OCI-LY7 (cell line): Measurements from ENCODE around the gene WNT10A. TPM values are rescaled to one million over a fixed set of nuclear protein-coding genes. Genes with fewer than 3 reads are reported as not detected.
"Not testable (repeated sequence)": the region's sequence is repeated elsewhere in the genome, so short reads cannot be mapped to it uniquely, and the experiment has no call there.

Experiments
- BruUV-seq: library from RNA; stranded (reverse); fragments of 400-500 nt; replicated peaks from 2 replicates; lab custom pipeline; 2021; lab: Mats Ljungman, UMichigan
- CTCF ChIA-PET: fragments of 300-600 bp; sonication (Branson Sonifier 250); formaldehyde crosslinking; loops from one replicate; lab custom pipeline; 2022; ENCODE audit warnings: antibody characterized with exemption; ENCODE audit not compliant: unreplicated experiment; lab: Charles Lee
- POLR2A ChIA-PET: fragments of 300-600 bp; sonication (Branson Sonifier 250); formaldehyde crosslinking; loops from one replicate; lab custom pipeline; 2022; ENCODE audit warnings: antibody characterized with exemption; lab: Charles Lee
- DNase-seq: peaks from one replicate; pipeline ENCODE4 v3.0.0-alpha.2; 2015; ENCODE audit warnings: low spot score
- H2AFZ ChIP-seq: fragments of 200-600 bp; sonication (generic), shearing (Covaris generic); 2 replicates; pipeline ENCODE4 v1.6.1; 2014; ENCODE audit warnings: mild to moderate bottlenecking, antibody characterized with exemption, low read length, moderate library complexity
- H3K27ac ChIP-seq: fragments of 200-600 bp; sonication (generic); 2 replicates; pipeline ENCODE4 v1.5.1; 2014; ENCODE audit warnings: mixed run types, low read depth, mild to moderate bottlenecking, moderate library complexity, low read length, inconsistent platforms; ENCODE audit not compliant: poor library complexity, severe bottlenecking
- H3K36me3 ChIP-seq: fragments of 200-600 bp; sonication (generic); 2 replicates; pipeline ENCODE4 v1.6.1; 2014; ENCODE audit warnings: mild to moderate bottlenecking, antibody characterized with exemption, low read length, moderate library complexity, mixed read lengths; ENCODE audit not compliant: insufficient read depth
- H3K4me1 ChIP-seq: fragments of 200-600 bp; sonication (generic); 2 replicates; pipeline ENCODE4 v1.5.1; 2014; ENCODE audit warnings: mild to moderate bottlenecking, low read length; ENCODE audit not compliant: insufficient read depth, poor library complexity, severe bottlenecking
- H3K4me2 ChIP-seq: fragments of 200-600 bp; sonication (generic); 2 replicates; pipeline ENCODE4 v1.6.1; 2014; ENCODE audit warnings: mild to moderate bottlenecking, low read length
- H3K4me3 ChIP-seq: fragments of 200-600 bp; sonication (generic); 2 replicates; pipeline ENCODE4 v1.5.1; 2014; ENCODE audit warnings: mild to moderate bottlenecking, low read depth, low read length; ENCODE audit not compliant: poor library complexity, severe bottlenecking
- H3K79me2 ChIP-seq: fragments of 200-600 bp; sonication (generic); 2 replicates; pipeline ENCODE4 v1.6.1; 2016; ENCODE audit warnings: low read depth, mild to moderate bottlenecking, low read length, moderate library complexity, mixed read lengths; ENCODE audit not compliant: insufficient read depth
- H3K9me2 ChIP-seq: fragments of 200-600 bp; sonication (generic); 2 replicates; pipeline ENCODE4 v1.6.1; 2016; ENCODE audit warnings: mild to moderate bottlenecking, low read length, mixed read lengths; ENCODE audit not compliant: insufficient read depth
- H3K9me3 ChIP-seq: fragments of 200-600 bp; sonication (generic); 2 replicates; pipeline ENCODE4 v1.6.1; 2014; ENCODE audit warnings: mild to moderate bottlenecking, mixed run types, low read length, mixed read lengths
- H4K20me1 ChIP-seq: fragments of 200-600 bp; sonication (generic); 2 replicates; pipeline ENCODE4 v1.6.1; 2014; ENCODE audit warnings: mild to moderate bottlenecking, antibody characterized with exemption, low read length, moderate library complexity, mixed read lengths; ENCODE audit not compliant: insufficient read depth
- CTCF ChIP-seq: fragments of 200-600 bp; sonication (generic); conservative IDR thresholded peaks from 2 replicates; pipeline ENCODE4 v1.5.1; 2014; ENCODE audit warnings: mild to moderate bottlenecking, antibody characterized with exemption, low read length, moderate library complexity, mixed read lengths
- EZH2phosphoT487 ChIP-seq: fragments of 200-600 bp; sonication (generic); IDR thresholded peaks from 2 replicates; pipeline ENCODE4 v1.6.1; 2018; ENCODE audit warnings: low read depth, borderline replicate concordance, mild to moderate bottlenecking, mixed run types, antibody characterized with exemption, low read length, moderate library complexity, mixed read lengths
- intact Hi-C: fragments of 100-400 bp; cut with micrococcal nuclease; formaldehyde crosslinking; loops from one replicate; pipeline ENCODE4 v1.10.0; 2022; ENCODE audit not compliant: unreplicated experiment
- total RNA-seq, 2 experiments: library from RNA; depleted of rRNA in 1 of 2; stranded (reverse); fragments of >200 nt in 1 of 2; shearing (Covaris generic) in 1 of 2; gene quantifications; 2 replicates each; pipeline ENCODE4 v1.2.3, GENCODE V29; 2014 to 2022

The WNT10A gene
- total RNA-seq, 2 experiments from 2014 or later: 5.5 to 11.4 TPM

DNA sequence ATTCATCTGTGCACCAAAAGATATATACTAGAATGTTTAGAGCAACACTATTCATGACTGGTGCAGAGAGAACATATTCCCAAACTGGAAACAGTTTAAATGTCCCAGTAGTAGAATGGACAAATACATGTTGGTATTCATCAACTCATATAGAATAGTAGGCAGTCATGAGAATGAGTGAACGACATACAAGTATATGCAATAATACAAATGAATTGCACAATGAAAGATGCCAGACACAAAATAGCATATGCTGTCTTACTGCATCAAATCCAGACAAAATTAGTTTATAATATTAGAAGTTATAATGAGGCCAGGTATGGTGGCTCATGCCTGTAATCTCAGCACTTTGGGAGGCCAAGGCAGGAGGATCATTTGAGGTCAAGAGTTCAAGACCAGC lies 40.8 kb upstream of the WNT10A start:
- H3K36me3 ChIP-seq: no peaks in the 10 kb centered on the region
- H2AFZ ChIP-seq: no peak overlapping the region
- no peaks in the 10 kb centered on the region for H4K20me1 ChIP-seq
- no peak overlapping the region for H3K4me2 ChIP-seq
- POLR2A ChIA-PET: no interaction called here
- CTCF ChIA-PET: no interaction called here
- H3K4me1 ChIP-seq: no peaks in the 10 kb centered on the region
- TF ChIP-seq EZH2phosphoT487: no peak
- TF ChIP-seq CTCF: no peak
- no peaks in the 10 kb centered on the region for H3K79me2 ChIP-seq
- H3K27ac ChIP-seq: no peak overlapping the region
- no peak for DNase-seq
- H3K9me2 ChIP-seq: no peaks in the 10 kb centered on the region
- intact Hi-C loops: loop anchor here (10.0 kb wide), 1 partner anchor 405 kb away; no protein-coding TSS in a partner anchor
- no TSS peak for BruUV-seq
- no peaks in the 10 kb centered on the region for H3K9me3 ChIP-seq
- no peak overlapping the region for H3K4me3 ChIP-seq

DNA sequence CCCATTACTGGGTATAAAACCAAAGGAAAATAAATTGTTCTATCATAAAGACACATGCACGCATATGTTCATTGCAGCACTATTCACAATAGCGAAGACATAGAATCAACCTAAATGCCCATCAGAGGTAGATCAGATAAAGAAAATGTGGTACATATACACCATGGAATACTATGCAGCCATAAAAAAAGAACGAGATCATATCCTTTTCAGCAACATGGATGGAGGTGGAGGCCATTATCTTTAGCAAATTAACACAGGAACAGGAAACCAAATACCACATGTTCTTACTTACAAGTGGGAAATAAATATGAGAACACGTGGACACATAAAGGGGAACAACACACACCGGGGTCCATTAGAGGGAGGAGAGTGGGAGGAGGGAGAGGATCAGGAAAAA lies 36.3 kb upstream of the WNT10A start:
- H3K9me3 ChIP-seq, H2AFZ ChIP-seq, CTCF ChIA-PET, BruUV-seq, H3K79me2 ChIP-seq, H3K27ac ChIP-seq, POLR2A ChIA-PET, H3K4me3 ChIP-seq, H3K36me3 ChIP-seq, H3K4me1 ChIP-seq, H4K20me1 ChIP-seq, H3K4me2 ChIP-seq, H3K9me2 ChIP-seq, DNase-seq: not testable (repeated sequence)
- intact Hi-C loops: loop anchor here (10.0 kb wide), 1 partner anchor 410 kb away; no protein-coding TSS in a partner anchor

DNA sequence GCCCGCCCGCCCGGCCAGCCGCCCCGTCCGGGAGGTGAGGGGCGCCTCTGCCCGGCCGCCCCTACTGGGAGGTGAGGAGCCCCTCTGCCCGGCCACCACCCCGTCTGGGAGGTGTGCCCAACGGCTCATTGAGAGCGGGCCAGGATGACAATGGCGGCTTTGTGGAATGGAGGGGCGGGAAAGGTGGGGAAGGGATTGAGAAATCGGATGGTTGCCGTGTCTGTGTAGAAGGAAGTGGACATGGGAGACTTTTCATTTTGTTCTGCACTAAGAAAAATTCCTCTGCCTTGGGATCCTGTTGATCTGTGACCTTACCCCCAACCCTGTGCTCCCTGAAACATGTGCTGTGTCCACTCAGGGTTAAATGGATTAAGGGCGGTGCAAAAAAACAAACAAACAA lies 33.7 kb upstream of the WNT10A start:
- H3K79me2 ChIP-seq, H3K4me1 ChIP-seq, H3K4me2 ChIP-seq, H4K20me1 ChIP-seq, H3K27ac ChIP-seq, H3K9me3 ChIP-seq, H3K4me3 ChIP-seq, DNase-seq, BruUV-seq, H2AFZ ChIP-seq, H3K36me3 ChIP-seq, H3K9me2 ChIP-seq: not testable (repeated sequence)
- CTCF ChIA-PET: interaction anchor here (0.6 kb wide), 1 partner anchor 97 kb away, joined by 3 read pairs; no protein-coding TSS in a partner anchor
- POLR2A ChIA-PET: interaction anchor here (0.6 kb wide), 1 partner anchor 95 kb away, joined by 3 read pairs; no protein-coding TSS in a partner anchor
- intact Hi-C loops: loop anchor here (1.0 to 10.0 kb wide), 4 partner anchors 119 to 412 kb away; partner anchors contain the start of genes BCS1L and ZNF142

GRCh38 chr2:218849721-218850120 lies 30.9 kb upstream of the WNT10A start:
- Histone ChIP-seq H3K4me1 (no peaks in the 10 kb centered on the region), H4K20me1 (no peaks in the 10 kb centered on the region), H3K27ac (no peak overlapping the region), H3K79me2 (no peaks in the 10 kb centered on the region), H3K9me3 (no peaks in the 10 kb centered on the region), H3K4me2 (no peak overlapping the region), H3K36me3 (no peaks in the 10 kb centered on the region), H2AFZ (no peak overlapping the region), H3K4me3 (no peak overlapping the region), H3K9me2 (no peaks in the 10 kb centered on the region)
- no peak for DNase-seq
- BruUV-seq: no TSS peak
- intact Hi-C loops: loop anchor here (5.0 to 10.0 kb wide), 2 partner anchors 148 to 415 kb away; no protein-coding TSS in a partner anchor
- TF ChIP-seq CTCF (no peak), EZH2phosphoT487 (no peak)
- ChIA-PET POLR2A (no interaction called here), CTCF (no interaction called here)
